GM12873 (cell line): ENCODE data around the gene AGAP2.

Experiments
- CTCF ChIP-seq: IDR thresholded peaks from 2 replicates; pipeline ENCODE4 v1.5.1; 2012; ENCODE audit warnings: low read depth, mild to moderate bottlenecking, moderate library complexity, low read length, control low read depth; ENCODE audit not compliant: insufficient read depth; ENCODE audit errors: missing control alignments

Gene AGAP2

DNA sequence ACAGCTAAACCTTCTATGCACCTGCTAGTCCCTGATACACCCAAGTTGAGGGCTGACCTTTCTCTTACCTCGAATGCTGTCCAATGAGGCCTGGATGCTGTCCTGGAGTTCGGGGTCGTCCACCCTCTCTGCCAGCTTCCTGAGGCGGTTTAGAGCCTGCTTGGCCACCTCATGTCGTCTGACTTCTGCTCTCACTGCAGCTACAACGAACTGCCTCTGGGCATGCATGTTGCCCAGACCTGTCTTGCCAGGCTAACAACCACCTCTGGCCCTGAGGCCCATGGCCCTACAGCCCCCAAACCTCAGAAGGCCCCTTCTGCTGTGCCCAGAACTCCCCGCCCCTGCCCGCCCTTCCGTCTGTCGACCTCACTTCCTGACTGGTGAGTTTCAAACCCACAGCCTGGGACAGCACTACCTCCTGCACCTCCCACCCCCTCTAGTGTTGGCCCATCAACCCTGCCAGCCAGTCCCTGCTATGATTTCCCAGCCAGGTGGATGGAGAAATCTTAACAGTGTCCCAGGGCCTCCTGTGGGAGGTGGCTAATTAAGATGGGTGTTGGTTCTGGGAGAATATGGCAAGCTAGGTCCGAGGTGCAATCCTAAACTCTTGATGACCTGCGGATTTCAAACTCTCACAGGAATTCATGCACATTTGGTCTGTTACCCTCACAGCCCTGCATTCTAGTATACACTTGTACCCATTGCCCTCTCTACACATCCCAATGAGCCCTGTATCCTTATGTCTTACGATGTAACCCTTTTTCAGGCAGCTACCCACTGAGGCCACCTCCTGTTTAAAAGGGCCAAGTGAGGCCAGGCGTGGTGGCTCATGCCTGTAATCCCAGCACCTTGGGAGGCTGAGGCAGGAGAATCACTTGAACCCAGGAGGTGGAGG, 3.5 kb upstream of the AGAP2 start:
- peak; percentile 75 for TF ChIP-seq CTCF

- no peak for TF ChIP-seq CTCF
These were observed 2.9 kb upstream of the AGAP2 start for GRCh38 chr12:57741413-57741789.

- TF ChIP-seq CTCF: no peak
These were observed 2.3 kb upstream of the AGAP2 start for GRCh38 chr12:57740656-57741412.

DNA sequence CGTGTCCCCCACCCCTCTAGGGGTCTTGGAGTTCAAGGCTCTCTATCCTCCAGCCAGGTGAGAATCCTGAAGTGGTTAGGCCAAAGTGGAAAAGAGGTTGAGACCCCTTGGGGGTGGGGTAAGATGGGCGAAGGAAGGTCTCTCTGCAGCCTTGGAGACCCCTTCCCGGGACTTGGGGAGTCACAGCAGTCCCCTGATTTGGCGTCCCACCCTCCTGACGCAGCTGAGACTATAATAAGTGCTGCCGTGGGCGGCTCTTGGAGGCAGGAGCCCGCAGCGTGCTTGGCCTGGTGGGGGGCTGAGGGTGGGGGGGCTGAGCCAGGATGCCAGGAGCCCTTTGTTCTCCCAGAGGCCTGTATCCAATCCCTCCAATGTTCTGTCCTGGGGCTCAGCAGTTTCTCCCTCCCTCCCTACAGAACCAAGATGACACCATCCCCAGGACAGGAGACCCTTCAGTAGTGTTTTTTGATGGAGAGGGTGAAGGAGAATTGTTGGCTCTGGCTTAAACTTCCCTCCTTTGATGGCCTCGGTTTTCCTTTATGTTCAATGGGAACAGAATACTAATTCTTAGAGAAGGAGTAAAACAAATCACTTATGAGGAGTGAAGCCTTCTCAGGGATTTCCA, 1.5 kb upstream of the AGAP2 start:
- no peak for TF ChIP-seq CTCF

GRCh38 chr12:57739387-57739786, 845 bp upstream of the AGAP2 start:
- no peak for TF ChIP-seq CTCF

DNA sequence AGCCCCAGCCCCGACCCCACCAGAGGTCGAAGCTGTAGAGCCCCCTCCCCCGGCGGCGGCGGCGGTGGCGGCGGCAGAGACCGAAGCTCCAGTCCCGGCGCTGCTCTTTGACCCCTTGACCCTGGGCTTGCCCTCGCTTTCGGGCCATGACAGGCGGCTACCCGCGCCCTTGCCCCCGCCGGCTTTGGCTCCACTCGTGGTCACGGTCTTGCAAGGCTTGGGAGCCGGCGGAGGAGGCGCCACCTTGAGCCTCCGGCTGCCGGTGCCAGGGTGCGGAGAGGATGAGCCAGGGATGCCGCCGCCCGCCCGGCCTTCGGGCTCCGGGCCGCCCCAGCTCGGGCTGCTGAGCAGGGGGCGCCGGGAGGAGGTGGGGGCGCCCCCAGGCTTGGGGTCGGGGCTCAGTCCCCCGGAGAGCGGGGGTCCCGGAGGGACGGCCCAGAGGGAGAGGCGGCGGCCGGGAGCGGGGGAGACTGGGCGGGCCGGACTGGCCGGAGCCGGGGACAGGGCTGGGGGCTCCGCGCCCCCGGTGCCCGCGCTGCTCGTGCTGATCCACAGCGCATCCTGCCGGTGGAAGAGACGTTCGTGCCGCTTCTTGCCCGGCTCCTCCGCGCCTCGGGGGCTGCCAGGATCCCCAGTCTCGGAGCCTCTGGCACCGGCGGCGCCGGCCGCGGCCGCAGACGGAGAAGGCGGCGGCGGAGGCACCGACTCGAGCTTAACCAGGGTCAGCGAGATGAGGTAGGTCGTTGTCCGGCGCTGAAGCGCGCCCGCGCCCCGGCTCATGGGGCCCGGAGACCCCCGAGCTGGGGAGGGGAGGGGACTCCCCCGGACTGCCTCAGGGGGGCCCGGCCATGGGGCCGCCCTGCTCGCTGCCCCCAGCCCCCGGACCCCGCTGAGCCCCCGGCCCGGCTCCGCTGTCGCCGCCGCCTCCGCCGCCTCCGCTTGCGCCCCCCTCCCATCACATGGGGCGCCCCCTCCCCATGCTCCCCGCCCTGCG, 778 bp downstream of the AGAP2 start:
- no peak for TF ChIP-seq CTCF
